ENCODE results near the gene ITGB2.

The ITGB2 gene

GRCh38 chr21:44844256-44844655 lies 76.4 kb downstream of the ITGB2 start:
- DNase-seq: no peak

DNA sequence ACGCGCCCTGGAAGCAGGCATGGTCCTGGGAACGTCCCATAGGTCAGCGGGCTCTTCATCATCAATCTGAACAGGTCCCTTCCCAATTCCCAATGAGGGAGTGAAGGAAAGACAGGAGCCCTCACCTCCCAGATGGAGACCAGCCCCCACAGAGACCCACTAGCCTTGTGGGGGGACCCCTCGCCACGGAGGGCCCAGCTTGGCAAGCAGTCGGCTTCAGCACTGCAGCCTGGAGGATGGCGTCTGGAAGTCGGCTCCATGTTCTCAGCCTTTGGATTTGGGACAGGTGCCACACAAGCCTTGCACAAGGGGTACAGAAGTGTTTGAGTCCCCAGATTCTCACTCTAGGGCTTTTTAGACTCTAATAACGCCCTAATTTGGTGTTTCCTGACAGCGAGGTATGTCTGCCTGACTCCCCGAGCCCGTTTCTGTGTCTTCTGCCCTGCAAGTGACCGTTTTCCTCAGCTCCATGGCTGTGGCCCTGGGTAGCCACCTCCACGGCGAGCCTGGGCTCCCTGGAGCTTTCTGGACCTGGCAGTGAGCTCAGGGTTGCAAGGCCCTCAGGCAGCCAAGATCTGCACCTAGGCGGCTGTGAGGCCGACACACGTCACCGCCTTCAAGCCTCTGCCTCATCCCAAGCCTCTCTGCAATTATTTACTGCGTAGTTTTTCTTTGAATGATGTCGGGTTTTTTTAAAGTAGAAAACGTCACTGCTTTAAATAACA lies 77.8 kb downstream of the ITGB2 start:
- no peak for DNase-seq

- no peak for DNase-seq
These were observed 78.6 kb downstream of the ITGB2 start for GRCh38 chr21:44842087-44842486.

DNA sequence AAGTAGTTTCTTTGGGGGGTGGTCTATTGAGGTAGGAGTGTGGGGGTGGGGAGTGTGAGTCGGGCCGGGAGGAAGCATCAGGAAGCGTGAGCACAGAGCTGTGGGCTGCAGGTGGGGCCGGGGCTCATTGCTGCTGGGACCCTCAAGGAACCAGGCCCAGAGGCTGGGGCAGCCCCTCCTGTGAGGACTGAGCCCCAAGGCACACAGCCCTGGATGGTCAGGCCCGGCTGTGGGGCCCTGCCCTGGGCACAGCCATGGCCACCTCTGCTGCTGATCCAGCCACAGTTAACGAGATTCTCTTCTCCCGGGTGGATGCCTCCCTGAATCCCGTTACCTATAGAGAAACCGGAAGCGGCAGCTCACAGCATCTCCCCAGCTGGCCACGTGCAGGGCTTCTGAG lies 79.9 kb downstream of the ITGB2 start:
- DNase-seq: no peak

DNA sequence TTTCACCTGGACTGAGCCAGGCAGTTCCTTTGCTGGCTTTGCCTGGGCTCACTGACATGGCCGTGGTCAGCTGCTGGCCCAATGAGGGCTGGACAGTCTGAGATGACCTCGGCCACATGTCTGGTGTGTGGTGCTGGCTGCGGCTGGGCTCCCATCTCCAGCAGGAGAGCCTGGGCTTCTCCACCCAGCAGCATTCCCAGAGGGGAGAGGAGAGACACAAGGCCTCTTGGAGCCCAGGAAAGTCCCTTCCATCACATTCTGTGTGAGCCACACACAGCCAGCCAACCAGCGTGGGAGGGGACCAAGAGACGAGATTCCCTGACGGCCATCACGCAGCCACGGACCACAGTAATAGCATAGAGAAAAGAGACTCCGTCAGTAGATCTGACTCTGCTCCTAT lies 81.7 kb downstream of the ITGB2 start:
- no peak for DNase-seq

GRCh38 chr21:44838039-44838895 lies 82.4 kb downstream of the ITGB2 start:
- DNase-seq: peak; percentile 73

GRCh38 chr21:44837537-44837936 lies 83.2 kb downstream of the ITGB2 start:
- peak; percentile 68 for DNase-seq

DNA sequence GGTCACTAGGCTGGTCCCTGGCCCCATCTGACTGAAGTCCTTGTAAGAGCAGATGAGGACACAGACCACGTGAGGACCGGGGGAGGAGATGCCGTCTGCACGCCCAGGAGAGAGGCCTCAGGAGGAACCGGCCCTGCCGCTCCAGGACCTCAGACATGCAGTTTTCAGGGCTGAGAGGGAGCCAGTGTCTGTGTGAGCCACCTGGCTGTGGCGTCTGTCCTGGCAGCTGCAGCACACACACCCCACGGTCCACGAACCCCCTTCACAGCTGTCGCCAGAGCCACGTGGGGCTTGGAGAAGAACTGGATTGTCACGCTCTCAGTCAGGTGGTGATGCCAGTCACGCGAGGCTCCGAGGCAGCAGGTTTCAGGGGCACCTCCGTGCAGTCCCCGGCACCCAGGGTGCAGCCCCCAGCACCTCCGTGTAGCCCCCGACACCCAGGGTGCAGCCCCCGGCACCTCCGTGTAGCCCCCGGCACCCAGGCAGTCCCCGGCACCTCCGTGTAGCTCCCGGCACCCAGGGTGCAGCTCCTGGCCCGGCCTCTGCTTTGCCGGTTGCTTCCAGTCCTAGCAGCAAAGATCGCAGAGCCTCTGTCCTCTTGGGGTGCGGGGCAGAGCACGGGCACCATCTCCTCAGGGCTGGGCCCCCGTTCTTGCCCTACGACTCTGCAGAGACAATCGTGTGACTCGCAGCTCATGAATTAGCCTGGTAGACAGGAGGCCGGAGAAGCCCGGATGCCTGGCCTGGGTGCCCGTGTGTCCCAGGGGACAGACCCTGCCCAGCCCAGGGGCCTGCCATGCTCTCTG lies 83.8 kb downstream of the ITGB2 start:
- peak; percentile 71 for DNase-seq

GRCh38 chr21:44836349-44836665 lies 84.4 kb downstream of the ITGB2 start:
- no peak for DNase-seq
